ENCODE measurements around the gene PHKA2. TPM values are rescaled to one million over a fixed set of nuclear protein-coding genes. Genes with fewer than 3 reads are reported as not detected.

PHKA2 gene
- polyA plus RNA-seq, 2 of the 4 experiments (the other 2 are of a cell fraction) = 16.1 to 21.2 TPM

- CTCF ChIA-PET = interaction anchor here (1.5 kb wide), 1 partner anchor 29 kb away, joined by 3 read pairs; no protein-coding TSS in a partner anchor
- Histone ChIP-seq H3K4me3 (no peak overlapping the region), H3K27ac (no peak overlapping the region), H3K9me3 (no peaks in the 10 kb centered on the region), H3K4me2 (no peak overlapping the region), H3K4me1 (no peaks in the 10 kb centered on the region)
- no peak for ATAC-seq
- 80% methylated on average over 1 of the region's 1 CpG for WGBS (ENCODE audit: missing lambda C conversion rate)
- no peak for TF ChIP-seq CTCF (IDR thresholded peaks at IDR 0.05)
- TF ChIP-seq NR3C1 (IDR thresholded peaks at IDR 0.05) = no peak
- TF ChIP-seq REST (IDR thresholded peaks at IDR 0.05) = no peak
- no peak for TF ChIP-seq MAFK (IDR thresholded peaks at IDR 0.05; ENCODE audit: partially characterized antibody)
- no peak for TF ChIP-seq RARB (CRISPR knock-in tag; IDR thresholded peaks at IDR 0.05)
- no peak for TF ChIP-seq ZFP36 (IDR thresholded peaks at IDR 0.05; ENCODE audit: borderline replicate concordance, partially characterized antibody)
- no peak for TF ChIP-seq HMGXB4 (CRISPR knock-in tag; IDR thresholded peaks at IDR 0.05; ENCODE audit: borderline replicate concordance)
- no peak for TF ChIP-seq BHLHE40 (IDR thresholded peaks at IDR 0.05; ENCODE audit: low read depth, low read length)
- no peak for TF ChIP-seq SREBF2 (IDR thresholded peaks at IDR 0.05)
- no peak for TF ChIP-seq PBX3 (IDR thresholded peaks at IDR 0.05)
- TF ChIP-seq HOXB13 (CRISPR knock-in tag; IDR thresholded peaks at IDR 0.05; ENCODE audit: low read depth) = no peak
- TF ChIP-seq MYC (IDR thresholded peaks at IDR 0.05; ENCODE audit: borderline replicate concordance, low read length) = no peak
- no peak for TF ChIP-seq ATOH8 (CRISPR knock-in tag; IDR thresholded peaks at IDR 0.05; ENCODE audit: low read depth)
- TF ChIP-seq POLR2AphosphoS2 (conservative IDR thresholded peaks at IDR 0.05; ENCODE audit: low read length) = no peak
- TF ChIP-seq NFE2L2 (conservative IDR thresholded peaks at IDR 0.05; ENCODE audit: low read length) = no peak
- no peak for TF ChIP-seq POLR2A (IDR thresholded peaks at IDR 0.05; ENCODE audit: low read length)
- no peak for TF ChIP-seq E2F6 (IDR thresholded peaks at IDR 0.05; ENCODE audit: borderline replicate concordance, low read depth)
- no peak for FAIRE-seq
- no peak for DNase-seq (ENCODE audit: low read depth in 1 of 2, low spot score in 1 of 2)
- POLR2A ChIA-PET = no interaction called here
Observed at GRCh38 chrX:18856645-18856997, 127.3 kb downstream of the PHKA2 start.

Measured in A549 (cell line).